TTC549 (cell line): ENCODE data around the gene ZNF700.
"Not testable (repeated sequence)": the region's sequence is repeated elsewhere in the genome, so short reads cannot be mapped to it uniquely, and the experiment has no call there.

ENCODE experiments used
- FAIRE-seq: peaks from 2 replicates; lab custom pipeline; 2012; peaks lifted over from hg19 to GRCh38; lab: Jason Lieb, UNC

The ZNF700 gene

DNA sequence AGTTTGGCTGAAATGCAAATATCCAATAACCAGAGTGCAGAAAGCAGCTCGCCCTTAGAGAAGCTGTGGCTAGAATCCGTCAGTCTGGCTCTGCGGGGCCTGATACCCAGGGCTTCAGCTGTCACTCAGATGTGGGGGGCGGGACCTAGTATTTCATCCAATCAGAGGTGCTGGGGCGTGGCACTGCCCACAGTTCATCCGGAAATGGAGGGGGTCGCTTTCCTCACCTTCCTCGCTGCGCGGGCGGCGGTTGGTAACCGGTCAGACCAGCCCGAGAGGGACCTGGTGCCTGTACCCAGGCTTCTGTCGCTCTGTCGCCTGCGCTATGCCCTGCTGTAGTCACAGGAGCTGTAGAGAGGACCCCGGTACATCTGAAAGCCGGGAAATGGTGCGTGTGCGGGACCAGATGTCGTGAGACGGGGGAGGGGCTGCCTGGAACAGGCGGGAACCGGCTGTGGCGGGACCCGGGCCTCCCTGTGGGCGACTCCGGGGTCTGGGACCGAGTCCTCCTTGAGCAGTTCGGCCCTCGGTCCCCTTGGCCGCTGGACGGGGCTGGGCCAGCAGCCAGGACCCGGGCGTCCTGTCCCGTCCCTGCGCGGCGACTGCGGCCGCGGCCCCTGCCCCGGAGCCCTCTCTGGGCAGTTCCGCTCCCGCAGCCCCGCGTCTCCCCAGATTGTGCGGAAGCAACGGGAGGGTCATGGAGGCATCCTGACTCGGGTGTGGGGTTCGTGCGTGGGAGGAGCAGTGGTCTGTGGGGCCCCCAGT is at the start of gene ZNF700:
TSS of gene ZNF700 (plus strand) at position 222 of the 765 bp plus-strand sequence. CDS start at position 326, 104 bp downstream.
- FAIRE-seq, result peak; percentile 66

DNA sequence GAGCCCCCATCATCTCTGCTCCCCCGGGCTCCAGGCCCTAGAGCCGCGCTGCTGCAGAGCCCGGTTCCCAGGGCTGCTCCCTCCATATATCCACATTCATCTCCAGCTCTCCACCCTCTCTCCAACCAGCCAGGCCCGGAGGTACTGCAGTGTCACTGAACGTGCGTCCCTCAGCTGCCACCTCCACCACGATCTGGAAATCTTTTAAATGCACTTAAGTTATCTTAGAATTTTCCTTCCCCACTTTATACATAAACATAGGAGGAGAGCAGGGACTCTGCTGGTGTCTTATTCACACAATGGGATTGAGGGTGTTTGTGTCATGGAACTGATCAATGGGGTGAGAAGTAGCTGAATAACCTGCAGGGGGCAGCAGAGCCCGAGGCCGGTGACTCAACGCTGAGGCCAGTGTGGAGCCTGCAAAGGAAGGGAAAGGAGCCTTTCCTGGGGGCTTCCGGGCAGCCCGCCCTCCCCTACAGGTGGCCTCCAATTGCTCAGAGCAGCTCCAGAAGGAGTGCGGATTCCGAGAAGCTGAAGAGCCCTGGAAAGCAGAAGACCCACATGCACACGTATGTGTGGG is 45.1 kb upstream of the ZNF700 start:
- FAIRE-seq, result not testable (repeated sequence)

DNA sequence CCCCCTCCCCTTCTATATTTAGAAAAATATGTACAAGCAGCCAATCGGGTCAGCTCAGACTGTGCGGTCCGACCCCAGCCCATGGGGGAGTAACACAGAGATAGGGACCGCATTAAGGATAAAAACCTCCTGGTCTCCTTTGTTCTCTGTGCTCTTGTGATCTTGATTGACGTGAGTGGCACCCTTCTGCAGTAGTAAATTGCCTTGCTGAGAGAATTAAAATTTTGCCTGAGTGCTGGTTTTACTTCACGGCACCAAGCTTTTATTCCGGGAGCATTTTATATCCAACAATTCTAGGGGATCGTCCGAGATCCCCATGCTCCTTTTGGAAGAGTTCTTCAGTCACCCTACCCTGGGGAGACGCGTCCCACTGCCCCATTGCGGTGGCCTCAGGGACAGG is 44.3 kb upstream of the ZNF700 start:
- no peak for FAIRE-seq

DNA sequence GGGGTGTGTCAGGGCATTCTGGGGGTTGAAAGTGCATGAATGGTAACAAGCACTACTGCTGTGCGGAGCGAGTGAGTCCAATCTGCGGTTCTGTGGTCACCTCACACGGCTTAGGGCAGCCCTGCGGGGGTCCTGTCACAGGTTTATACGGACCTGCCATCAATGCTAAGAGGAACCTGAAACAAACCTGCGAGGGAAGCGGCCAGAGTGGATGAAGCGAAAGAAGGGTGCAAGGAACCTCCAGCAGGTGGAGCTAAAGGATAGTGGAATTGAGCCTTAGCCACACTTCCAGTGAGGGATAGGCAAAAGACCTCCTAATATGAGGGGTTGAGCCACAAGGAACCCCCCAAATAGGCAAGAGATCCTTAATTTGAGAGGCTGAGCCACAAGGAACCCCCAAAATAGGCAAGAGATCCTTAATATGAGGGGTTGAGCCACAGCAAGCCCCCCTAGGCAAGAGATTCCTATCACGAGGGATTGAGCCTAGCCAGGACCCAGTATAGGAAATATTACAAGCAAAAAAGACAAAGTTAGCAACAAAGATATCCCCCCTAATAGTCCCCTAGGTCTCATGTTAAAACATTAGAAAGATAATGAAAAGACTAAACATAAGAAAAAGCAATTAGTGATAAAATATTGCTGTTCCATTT is 43.6 kb upstream of the ZNF700 start:
- no peak for FAIRE-seq

DNA sequence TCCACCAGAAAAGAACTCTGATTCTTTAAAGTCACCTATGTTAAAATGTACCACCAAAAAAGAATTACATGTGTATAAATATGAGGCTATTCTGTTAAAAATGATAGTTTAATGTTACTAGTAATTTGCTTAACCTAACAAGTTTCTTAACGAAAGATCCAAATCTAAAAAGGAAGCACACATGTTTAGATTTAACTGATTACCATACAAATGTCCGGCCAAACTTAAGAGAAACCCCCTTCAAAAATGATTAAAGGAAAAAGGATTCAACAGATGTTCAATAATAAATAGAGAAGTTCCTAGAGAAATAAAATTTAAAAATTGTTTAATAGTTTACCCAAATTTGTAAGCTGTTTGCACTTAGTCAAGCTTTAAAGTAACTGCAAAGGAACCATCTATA is 42.3 kb upstream of the ZNF700 start:
- no peak for FAIRE-seq

DNA sequence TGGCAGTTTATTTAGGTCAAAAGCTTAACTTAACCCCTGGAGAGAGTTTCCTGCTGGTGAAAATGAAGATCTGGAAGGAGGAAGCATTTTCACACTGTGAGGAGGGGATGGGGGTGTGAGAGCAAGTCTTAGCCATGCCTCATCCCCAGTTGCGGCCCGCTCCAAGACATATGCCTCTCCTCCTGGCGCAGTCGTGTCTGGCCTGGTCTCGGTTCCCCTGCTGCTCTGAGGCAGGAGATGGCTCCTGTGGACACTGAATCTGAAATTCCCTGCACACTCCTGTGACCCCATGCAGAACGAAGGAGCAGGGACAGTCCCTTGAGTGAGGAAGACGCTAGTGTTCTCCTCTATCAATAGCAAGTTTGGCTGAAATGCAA is 37.7 kb upstream of the ZNF700 start:
- no peak for FAIRE-seq

DNA sequence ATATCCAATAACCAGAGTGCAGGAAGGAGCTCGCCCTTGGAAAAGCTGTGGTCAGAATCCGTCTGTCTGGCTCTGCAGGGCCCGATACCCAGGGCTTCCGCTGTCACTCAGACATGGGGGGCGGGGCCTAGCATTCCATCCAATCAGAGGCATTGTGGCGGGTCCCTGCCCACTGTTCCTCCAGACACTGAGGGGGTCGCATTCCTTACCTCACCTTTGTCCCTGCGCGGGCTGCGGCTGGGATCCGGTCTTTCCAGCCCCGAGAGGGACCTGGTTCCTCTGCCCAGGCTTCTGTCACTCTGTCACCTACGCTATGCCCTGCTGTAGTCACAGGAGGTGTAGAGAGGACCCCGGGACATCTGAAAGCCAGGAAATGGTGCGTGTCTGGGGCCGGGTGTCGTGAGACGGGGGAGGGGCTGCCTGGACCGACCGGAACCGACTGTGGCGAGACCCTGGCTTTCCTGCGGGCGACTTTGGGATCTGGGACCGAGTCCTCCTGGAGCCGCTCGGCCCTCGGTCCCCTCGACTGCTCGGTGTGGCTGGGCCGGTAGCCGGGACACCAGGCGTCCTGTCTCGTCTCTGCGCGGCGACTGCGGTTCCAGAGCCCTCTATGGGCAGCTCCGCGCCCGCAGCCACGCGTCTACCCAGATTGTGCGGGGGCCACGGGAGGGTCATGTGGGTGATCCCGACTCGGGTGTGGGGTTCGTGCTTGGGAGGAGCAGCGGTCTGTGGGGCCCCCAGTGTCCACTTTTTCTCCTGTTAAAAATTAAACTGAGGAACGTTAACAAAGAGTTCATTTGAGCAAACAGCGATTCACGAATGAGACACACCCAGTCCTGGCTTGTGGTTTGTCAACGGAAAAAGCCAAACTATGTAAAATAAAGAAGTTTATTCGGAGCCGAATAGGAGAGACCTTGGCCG is 37.0 kb upstream of the ZNF700 start, which contains the start of gene ZNF69:
TSS of gene ZNF69 (plus strand) at position 172 of the 921 bp plus-strand sequence. CDS start at position 314, 142 bp downstream.
- FAIRE-seq, result no peak

DNA sequence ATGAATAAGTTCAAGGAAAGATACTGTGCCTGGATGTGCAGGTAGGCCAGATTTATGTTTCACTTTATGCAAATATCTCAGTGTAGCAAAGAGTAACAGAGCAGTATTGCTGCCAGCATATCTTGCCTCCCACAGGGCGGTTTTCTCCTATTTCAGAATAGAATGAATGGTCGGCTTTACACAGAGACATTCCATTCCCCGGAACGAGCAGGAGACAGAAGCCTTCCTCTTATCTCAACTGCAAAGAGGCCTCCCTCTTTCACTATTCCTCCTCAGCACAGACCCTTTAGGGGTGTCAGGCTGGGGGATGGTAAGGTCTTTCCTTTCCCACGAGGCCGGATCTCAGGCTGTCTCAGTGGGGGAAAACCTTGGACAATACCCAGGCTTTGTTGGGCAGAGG is 35.0 kb upstream of the ZNF700 start:
- FAIRE-seq, result not testable (repeated sequence)

DNA sequence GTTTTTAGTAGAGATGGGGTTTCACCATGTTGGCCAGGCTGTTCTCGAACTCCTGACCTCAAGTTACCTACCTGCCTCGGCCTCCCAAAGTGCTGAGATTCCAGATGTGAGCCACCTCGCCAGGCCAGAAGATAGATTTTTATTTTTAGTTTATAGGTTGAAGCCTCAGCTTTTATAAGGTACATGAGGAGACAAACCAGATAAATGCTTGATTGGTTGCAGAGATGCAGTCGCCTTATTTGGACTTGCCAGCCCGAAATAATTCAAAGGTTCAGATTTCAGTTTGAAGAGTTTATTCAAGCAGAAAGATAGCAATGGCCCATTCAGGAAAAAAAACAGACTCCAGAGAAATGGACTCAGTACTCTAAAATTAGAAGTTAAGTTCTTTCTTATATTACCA is 34.3 kb upstream of the ZNF700 start:
- FAIRE-seq, result no peak

DNA sequence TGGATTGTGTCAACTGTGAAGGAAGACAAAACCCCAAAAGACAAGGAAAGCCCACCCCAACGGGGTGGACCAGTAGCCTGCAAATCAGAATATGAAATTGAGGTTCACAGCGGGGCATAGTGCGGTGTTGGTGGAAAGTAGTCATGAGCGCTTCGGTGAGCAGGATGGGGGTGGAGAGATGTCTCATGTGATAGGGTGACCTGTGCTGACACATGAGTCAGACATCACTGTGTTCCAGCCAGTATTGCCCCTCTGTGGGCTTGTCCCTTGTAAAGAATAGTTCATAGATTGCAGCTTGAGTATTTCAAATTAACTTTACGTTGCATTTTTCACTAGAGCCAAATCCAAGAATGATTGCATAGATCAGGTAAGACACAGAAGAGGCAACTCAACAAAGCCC is 30.1 kb upstream of the ZNF700 start:
- no peak for FAIRE-seq

DNA sequence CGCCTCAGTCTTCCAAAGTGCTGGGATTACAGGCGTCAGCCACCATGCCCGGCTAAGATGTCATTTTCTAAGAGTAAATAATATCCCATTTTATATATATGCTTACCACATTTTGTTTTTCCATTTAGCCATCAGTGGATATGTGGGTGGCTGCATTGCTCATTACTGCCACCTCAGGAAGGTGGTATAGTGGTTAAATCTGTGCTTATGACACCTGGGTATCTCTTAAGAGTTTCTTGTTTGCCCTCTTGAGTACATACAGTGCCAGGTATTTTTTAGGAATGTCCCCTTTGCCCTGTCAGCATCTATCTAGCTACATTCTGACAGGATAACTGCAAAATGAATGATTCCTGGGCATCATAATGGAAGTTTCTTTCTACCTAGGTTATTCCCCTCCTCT is 22.7 kb upstream of the ZNF700 start:
- no peak for FAIRE-seq

DNA sequence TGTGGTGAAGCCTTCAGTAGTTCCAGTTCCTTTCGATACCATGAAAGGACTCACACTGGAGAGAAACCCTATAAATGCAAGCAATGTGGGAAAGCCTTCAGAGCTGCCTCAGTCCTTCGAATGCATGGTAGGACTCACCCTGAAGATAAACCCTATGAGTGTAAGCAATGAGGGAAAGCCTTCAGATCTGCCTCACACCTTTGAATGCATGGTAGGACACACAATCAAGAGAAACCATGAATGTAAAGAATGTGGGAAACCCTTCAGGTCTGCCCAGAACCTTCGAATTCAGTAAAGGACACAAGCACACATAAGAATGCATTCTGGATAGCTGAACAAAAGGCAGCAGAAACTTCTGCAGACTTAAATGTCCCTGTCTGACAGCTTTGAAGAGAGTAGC is 19.0 kb upstream of the ZNF700 start:
- FAIRE-seq, result no peak

DNA sequence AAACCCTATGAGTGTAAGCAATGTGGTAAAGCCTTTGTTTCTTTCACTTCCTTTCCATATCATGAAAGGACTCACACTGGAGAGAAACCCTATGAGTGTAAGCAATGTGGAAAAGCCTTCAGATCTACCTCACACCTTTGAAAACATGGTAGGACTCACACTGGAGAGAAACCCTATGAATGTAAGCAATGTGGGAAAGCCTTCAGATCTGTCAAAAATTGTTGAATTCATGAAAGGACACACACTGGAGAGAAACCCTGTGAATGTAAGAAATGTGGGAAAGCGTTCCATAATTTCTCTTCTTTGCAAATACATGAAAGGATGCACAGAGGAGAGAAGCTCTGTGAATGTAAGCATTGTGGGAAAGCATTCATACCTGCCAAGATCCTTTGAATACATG is 13.0 kb upstream of the ZNF700 start:
- not testable (repeated sequence) for FAIRE-seq

DNA sequence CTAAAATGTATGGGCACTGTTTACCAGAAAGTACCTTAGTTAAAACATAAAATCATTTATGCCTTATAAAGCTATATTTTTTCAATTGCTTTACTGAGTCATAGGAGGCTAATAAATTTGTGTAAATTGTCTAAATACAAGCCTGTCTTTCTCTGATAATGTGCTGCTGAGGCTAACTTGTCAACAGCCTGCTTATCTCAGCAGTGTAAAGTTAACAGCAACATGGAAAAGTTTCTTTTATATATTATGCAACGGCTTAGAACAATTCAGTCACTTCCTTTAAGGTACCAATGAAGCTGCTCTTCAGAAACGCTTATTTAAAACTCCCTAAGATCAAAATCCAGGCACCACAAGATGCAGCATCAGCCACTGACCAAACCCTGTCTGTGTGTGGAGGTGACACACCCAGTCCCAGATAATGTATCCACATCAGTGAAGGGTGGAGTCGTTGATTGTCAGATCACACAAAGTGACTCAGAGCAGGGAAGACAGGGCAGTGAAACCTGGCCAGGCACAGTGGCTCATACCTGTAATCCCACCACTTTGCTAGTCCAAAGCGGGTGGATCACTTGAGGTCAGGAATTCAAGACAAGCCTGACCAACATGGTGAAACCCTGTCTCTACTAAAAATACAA is 10.4 kb upstream of the ZNF700 start:
- not testable (repeated sequence) for FAIRE-seq

DNA sequence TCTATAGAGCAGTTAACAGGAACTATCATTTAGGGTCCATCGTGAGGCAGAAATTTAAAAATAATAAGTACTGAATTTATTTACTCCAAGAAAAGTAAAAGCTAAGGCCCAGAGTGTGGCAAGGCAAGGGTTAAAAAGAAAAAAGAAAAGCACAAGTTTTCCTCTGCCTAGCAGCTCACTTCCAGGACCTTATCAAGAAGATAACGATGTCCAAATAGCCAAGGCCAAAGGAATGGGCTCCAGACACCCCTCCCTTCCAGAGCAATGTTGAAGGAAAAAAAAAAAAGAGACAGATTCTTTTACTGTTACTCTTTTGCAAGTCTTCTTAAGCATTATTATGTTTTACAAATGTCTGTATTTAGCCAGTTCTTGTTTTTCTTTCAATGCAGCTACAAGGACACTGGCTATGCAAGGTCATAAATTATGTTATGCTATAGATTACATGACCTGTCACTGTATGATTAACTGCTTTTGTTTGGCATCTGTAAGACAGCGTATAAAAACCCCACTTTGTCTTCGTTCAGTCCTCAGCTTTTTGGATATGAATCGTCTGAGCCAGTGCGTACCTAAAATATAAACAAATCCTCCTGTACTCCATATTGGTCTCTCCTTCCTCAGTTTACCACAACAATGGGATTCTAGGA is 2.9 kb upstream of the ZNF700 start:
- FAIRE-seq, result no peak

DNA sequence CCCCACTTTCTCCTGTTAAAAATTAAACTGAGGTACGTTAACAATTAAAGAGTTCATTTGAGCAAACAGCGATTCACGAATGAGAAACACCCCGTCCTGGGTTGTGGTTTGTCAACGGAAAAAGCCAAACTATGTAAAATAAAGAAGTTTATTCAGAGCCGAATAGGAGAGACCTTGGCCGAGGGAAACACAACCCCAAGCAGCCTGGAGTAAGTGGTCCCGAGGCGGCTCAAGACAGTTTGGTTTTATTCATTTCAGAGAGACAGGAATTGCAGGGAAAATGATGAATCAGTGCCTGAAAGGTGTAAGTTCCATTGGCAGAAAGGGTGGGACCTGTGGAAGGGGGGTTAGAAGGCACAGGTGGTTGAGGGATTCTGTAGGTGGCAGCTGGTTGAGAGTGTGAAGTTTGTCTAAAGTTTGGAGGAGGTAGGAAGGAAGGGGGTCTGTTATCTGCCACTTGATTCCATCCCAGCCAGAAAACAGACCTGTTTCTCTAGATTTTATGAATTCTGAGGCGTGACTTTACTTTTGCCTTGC is 812 bp downstream of the ZNF700 start:
- not testable (repeated sequence) for FAIRE-seq

DNA sequence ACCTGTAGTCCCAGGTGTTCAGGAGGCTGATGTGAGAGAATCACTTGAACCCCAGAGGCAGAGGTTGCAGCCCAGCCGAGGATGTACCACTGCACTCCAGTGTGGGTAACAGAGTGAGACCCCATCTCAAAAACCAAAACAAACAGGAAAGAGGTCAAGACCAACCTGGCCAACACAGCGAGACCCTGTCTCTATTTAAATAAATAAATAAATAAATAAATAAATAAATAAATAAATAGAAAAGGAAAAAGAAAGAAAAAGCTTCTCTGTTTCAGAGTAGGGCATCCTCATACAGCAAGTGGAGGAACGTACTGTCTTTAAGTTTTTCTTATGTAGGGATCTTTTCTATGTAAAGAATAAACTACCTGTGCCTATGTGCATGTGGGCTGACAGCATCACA is 2.3 kb downstream of the ZNF700 start:
- FAIRE-seq, result no peak

DNA sequence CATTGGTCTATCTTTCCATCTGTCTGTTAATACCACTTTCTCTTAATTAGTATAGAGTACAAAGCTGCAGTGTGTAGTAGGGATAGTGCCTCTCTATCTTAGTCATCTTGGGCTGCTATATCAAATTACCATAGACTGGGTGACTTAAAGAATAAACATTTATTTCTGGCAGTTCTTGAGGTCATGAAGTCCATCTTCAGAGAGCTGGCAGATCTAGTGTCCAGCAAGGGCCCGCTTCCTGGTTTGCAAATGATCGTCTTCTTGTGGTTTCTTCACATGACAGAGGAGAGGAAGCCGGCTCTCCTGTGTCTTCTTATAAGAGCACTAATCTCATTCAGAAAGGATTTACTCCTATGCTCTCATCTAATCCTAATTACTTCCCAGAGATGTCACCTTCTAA is 6.1 kb downstream of the ZNF700 start:
- no peak for FAIRE-seq

DNA sequence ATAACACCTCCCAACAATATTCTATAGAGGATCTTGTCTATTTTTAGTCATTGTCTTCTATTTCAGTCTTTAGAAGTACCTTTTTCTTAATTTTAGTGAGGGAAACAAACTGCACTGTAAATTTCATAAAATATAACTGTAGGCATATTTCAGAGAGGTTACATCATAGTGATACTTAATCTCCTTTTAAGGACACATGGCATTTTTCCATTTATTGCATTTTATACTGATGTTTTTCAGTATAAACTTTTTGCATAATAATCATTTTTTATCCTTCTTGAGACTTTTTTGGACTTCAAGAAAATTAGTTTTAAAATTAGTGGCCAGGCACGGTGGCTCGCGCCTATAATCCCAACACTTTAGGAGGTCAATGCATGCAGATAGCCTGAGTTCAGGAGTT is 6.6 kb downstream of the ZNF700 start:
- FAIRE-seq, result no peak

DNA sequence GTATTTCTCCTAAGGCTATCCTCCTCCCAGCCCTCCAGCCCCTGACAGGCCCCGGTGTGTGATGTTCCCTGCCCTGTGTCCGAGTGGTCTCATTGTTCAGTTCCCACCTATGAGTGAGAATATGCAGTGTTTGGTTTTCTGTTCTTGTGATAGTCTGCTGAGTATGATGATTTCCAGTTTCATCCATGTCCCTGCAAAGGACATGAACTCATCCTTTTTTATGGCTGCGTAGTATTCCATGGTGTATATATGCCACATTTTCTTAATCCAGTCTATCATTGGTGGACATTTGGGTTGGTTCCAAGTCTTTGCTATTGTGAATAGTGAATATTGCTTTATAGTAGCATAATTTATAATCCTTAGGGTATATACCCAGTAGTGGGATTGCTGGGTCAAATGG is 10.9 kb downstream of the ZNF700 start:
- not testable (repeated sequence) for FAIRE-seq

DNA sequence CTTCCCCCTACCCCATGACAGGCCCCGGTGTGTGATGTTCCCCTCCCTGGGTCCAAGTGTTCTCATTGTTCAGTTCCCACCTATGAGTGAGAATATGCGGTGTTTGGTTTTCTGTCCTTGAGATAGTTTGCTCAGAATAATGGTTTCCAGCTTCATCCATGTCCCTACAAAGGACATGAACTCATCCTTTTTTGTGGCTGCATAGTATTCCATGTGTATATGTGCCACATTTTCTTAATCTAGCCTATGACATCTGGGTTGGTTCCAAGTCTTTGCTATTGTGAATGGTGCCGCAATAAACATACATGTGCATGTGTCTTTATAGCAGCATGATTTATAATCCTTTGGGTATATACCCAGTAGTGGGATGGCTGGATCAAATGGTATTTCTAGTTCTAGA is 13.5 kb downstream of the ZNF700 start:
- not testable (repeated sequence) for FAIRE-seq
